ENCODE data around the gene KDM1A. TPM values are rescaled to one million over a fixed set of nuclear protein-coding genes. Genes with fewer than 3 reads are reported as not detected.
A peak's percentile ranks its signal among the peaks of the same experiment; 100 is the strongest.

KDM1A gene
- total and polyA plus RNA-seq, 2 donors (not counting 1 experiment from before 2014, with no cell fraction given), result 30.2 to 47.4 TPM

- Histone ChIP-seq H3K27me3 (replicated peaks in 1 of 4; ENCODE audit: control extremely low read depth in 1 of 4, control insufficient read depth in 3 of 4, insufficient read depth in 4 of 4, low read length in 3 of 4) (no peaks in the 10 kb centered on the region), H3K79me2 (ENCODE audit: control insufficient read depth, insufficient read depth, low read length) (peaks cover 20% of the 10 kb centered on the region), H3K4me1 (ENCODE audit: control insufficient read depth in 2 of 2, insufficient read depth in 2 of 2, low read length in 2 of 2) (peaks cover 20 to 24% of the 10 kb centered on the region in 2 donors), H3K36me3 (replicated peaks in 1 of 2; ENCODE audit: control extremely low read depth in 1 of 2, control insufficient read depth in 1 of 2, extremely low read depth in 1 of 2, insufficient read depth in 2 of 2, low read length in 1 of 2) (no peaks in the 10 kb centered on the region), H4K20me1 (ENCODE audit: control insufficient read depth, insufficient read depth, low read length, poor library complexity, severe bottlenecking) (no peaks in the 10 kb centered on the region), H3K9ac (ENCODE audit: low read length) (peak overlapping the region; percentile 28), H3K4me3 (ENCODE audit: control extremely low read depth in 1 of 5, extremely low read depth in 1 of 5, insufficient read depth in 1 of 5, low read depth in 2 of 5, low read length in 4 of 5) (peak overlapping the region in 1 of 5 experiments; percentile 31), H2AFZ (ENCODE audit: insufficient read depth, low read depth, low read length, poor library complexity, severe bottlenecking) (peak overlapping the region; percentile 35), H3K27ac (ENCODE audit: low read length in 2 of 2) (no peak overlapping the region), H3K4me2 (replicated peaks; ENCODE audit: low read depth, low read length, poor library complexity, severe bottlenecking) (peak overlapping the region; percentile 63), H3K9me3 (ENCODE audit: control extremely low read depth in 1 of 3, control insufficient read depth in 2 of 3, insufficient read depth in 1 of 3, low read length in 2 of 3) (peaks cover 0 to 6% (median 0%) of the 10 kb centered on the region in 3 donors)
- H3K27me3 Mint-ChIP-seq, result no peaks in the 10 kb centered on the region
- DNase-seq (no peak), ATAC-seq (ENCODE audit: low read depth) (no peak)
- ChIA-PET CTCF (interaction anchor here (0.7 to 8.0 kb wide), 6 partner anchors 12 to 141 kb away, joined by 3 to 45 read pairs (median 5); no protein-coding TSS in a partner anchor), POLR2A (no interaction called here)
- intact Hi-C loops (cut with micrococcal nuclease), result no loop called here
- H3K27ac Mint-ChIP-seq, result peak overlapping the region; percentile 41
- TF ChIP-seq CTCF (IDR thresholded peaks at IDR 0.05) (no peak), EZH2 (IDR thresholded peaks at IDR 0.05; ENCODE audit: borderline replicate concordance, insufficient read depth, low read depth, low read length, poor library complexity, severe bottlenecking) (no peak)
- no CpG with 5 or more reads among the region's 8 CpGs for WGBS (ENCODE audit: insufficient coverage)
- peak overlapping the region; percentile 33 for H3K4me3 Mint-ChIP-seq
- H3K9me3 Mint-ChIP-seq (ENCODE audit: insufficient read depth), result no peaks in the 10 kb centered on the region
- peaks cover 49% of the 10 kb centered on the region for H3K4me1 Mint-ChIP-seq
These were observed 99.9 kb downstream of the KDM1A start for GRCh38 chr1:23118957-23119792.

- no peak overlapping the region for H3K4me2 ChIP-seq (replicated peaks; ENCODE audit: low read depth, low read length, poor library complexity, severe bottlenecking)
- intact Hi-C loops (cut with micrococcal nuclease), result no loop called here
- Mint-ChIP-seq H3K4me1 (peaks cover 37% of the 10 kb centered on the region), H3K27me3 (no peaks in the 10 kb centered on the region), H3K9me3 (ENCODE audit: insufficient read depth) (no peaks in the 10 kb centered on the region), H3K4me3 (no peak overlapping the region), H3K27ac (no peak overlapping the region)
- H4K20me1 ChIP-seq (ENCODE audit: control insufficient read depth, insufficient read depth, low read length, poor library complexity, severe bottlenecking), result no peaks in the 10 kb centered on the region
- H2AFZ ChIP-seq (ENCODE audit: insufficient read depth, low read depth, low read length, poor library complexity, severe bottlenecking), result no peak overlapping the region
- WGBS (ENCODE audit: insufficient coverage), result 100% methylated on average over 2 of the region's 3 CpGs
- TF ChIP-seq CTCF (IDR thresholded peaks at IDR 0.05) (no peak), EZH2 (IDR thresholded peaks at IDR 0.05; ENCODE audit: borderline replicate concordance, insufficient read depth, low read depth, low read length, poor library complexity, severe bottlenecking) (no peak)
- H3K9ac ChIP-seq (ENCODE audit: low read length), result no peak overlapping the region
- peaks cover 10 to 17% of the 10 kb centered on the region in 2 donors for H3K4me1 ChIP-seq (ENCODE audit: control insufficient read depth in 2 of 2, insufficient read depth in 2 of 2, low read length in 2 of 2)
- H3K27ac ChIP-seq (ENCODE audit: low read length in 2 of 2), result no peak overlapping the region
- no peak overlapping the region for H3K4me3 ChIP-seq (ENCODE audit: control extremely low read depth in 1 of 5, extremely low read depth in 1 of 5, insufficient read depth in 1 of 5, low read depth in 2 of 5, low read length in 4 of 5)
- peaks cover 0 to 6% (median 0%) of the 10 kb centered on the region in 3 donors for H3K9me3 ChIP-seq (ENCODE audit: control extremely low read depth in 1 of 3, control insufficient read depth in 2 of 3, insufficient read depth in 1 of 3, low read length in 2 of 3)
- peaks cover 24% of the 10 kb centered on the region for H3K79me2 ChIP-seq (ENCODE audit: control insufficient read depth, insufficient read depth, low read length)
- H3K36me3 ChIP-seq (replicated peaks in 1 of 2; ENCODE audit: control extremely low read depth in 1 of 2, control insufficient read depth in 1 of 2, extremely low read depth in 1 of 2, insufficient read depth in 2 of 2, low read length in 1 of 2), result no peaks in the 10 kb centered on the region
- DNase-seq, result no peak
- POLR2A ChIA-PET, result interaction anchor here (0.6 kb wide), 1 partner anchor 62 kb away, joined by 8 read pairs; no protein-coding TSS in a partner anchor
- no peak for ATAC-seq (ENCODE audit: low read depth)
- H3K27me3 ChIP-seq (replicated peaks in 1 of 4; ENCODE audit: control extremely low read depth in 1 of 4, control insufficient read depth in 3 of 4, insufficient read depth in 4 of 4, low read length in 3 of 4), result no peaks in the 10 kb centered on the region
- CTCF ChIA-PET, result interaction anchor here (2.7 to 8.0 kb wide), 2 partner anchors 21 to 64 kb away, joined by 18 to 45 read pairs; no protein-coding TSS in a partner anchor
These were observed 101.1 kb downstream of the KDM1A start for GRCh38 chr1:23120383-23120782.
